ENCODE data around the gene DPP4. TPM values are rescaled to one million over a fixed set of nuclear protein-coding genes. Genes with fewer than 3 reads are reported as not detected.
A peak's percentile ranks its signal among the peaks of the same experiment; 100 is the strongest.

The DPP4 gene
- total and polyA plus RNA-seq, 4 donors: 7.2 to 51.6 (median 21.3) TPM

DNA sequence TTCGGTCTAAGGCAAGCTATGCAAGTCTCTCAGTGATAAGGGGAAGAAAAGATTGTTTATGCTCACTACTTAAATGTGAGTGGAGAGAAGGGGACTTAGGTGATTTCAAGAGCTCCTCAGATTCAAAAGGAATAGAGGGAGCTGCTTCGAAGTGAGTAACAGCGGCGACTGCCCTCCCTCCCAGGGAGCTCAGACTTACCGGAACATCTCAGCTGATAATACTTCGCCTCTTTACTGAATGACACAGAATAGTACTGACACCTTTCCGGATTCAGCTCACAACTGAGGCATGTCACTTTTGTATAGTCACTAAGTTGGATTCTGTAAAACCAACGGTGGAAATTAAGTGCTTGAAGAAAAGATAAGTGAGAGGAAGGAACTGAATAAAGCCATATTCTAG, 55.5 kb downstream of the DPP4 start:
- no peaks in the 10 kb centered on the region for H3K36me3 ChIP-seq (ENCODE audit: control insufficient read depth in 4 of 4, insufficient read depth in 4 of 4, low read length in 4 of 4)
- no peaks in the 10 kb centered on the region for H3K27me3 ChIP-seq (ENCODE audit: control insufficient read depth in 3 of 3, insufficient read depth in 3 of 3, low read length in 2 of 3)
- ATAC-seq (ENCODE audit: insufficient read depth, low FRiP score) (peak; percentile 65), DNase-seq (peak in 2 of 3 donors; percentile 21 to 60)
- TF ChIP-seq, protein P1, sequence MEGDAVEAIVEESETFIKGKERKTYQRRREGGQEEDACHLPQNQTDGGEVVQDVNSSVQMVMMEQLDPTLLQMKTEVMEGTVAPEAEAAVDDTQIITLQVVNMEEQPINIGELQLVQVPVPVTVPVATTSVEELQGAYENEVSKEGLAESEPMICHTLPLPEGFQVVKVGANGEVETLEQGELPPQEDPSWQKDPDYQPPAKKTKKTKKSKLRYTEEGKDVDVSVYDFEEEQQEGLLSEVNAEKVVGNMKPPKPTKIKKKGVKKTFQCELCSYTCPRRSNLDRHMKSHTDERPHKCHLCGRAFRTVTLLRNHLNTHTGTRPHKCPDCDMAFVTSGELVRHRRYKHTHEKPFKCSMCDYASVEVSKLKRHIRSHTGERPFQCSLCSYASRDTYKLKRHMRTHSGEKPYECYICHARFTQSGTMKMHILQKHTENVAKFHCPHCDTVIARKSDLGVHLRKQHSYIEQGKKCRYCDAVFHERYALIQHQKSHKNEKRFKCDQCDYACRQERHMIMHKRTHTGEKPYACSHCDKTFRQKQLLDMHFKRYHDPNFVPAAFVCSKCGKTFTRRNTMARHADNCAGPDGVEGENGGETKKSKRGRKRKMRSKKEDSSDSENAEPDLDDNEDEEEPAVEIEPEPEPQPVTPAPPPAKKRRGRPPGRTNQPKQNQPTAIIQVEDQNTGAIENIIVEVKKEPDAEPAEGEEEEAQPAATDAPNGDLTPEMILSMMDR (IDR thresholded peaks at IDR 0.05; ENCODE audit: control extremely low read depth, extremely low read depth): no peak
- no peak overlapping the region for H3K4me3 ChIP-seq
- H3K4me1 ChIP-seq (ENCODE audit: control insufficient read depth in 5 of 5, insufficient read depth in 5 of 5, low read length in 5 of 5): peaks cover 0 to 11% (median 0%) of the 10 kb centered on the region in 5 donors
- H3K9ac ChIP-seq (ENCODE audit: insufficient read depth in 1 of 2, low read length in 2 of 2): no peak overlapping the region
- no peak overlapping the region for H3K27ac ChIP-seq (ENCODE audit: low read depth in 1 of 2, low read length in 1 of 2)
- H3K9me3 ChIP-seq (ENCODE audit: control insufficient read depth in 4 of 4, insufficient read depth in 3 of 4, low read length in 3 of 4): no peaks in the 10 kb centered on the region
- WGBS, 2 donors: 59 to 82% methylated on average over 8 of the region's 8 CpGs

GRCh38 chr2:162017233-162017632, 56.8 kb downstream of the DPP4 start:
- TF ChIP-seq, protein P1 (IDR thresholded peaks at IDR 0.05; ENCODE audit: control extremely low read depth, extremely low read depth): no peak
- 94% methylated on average over 3 of the region's 3 CpGs for WGBS, 2 donors
- no peak for DNase-seq

DNA sequence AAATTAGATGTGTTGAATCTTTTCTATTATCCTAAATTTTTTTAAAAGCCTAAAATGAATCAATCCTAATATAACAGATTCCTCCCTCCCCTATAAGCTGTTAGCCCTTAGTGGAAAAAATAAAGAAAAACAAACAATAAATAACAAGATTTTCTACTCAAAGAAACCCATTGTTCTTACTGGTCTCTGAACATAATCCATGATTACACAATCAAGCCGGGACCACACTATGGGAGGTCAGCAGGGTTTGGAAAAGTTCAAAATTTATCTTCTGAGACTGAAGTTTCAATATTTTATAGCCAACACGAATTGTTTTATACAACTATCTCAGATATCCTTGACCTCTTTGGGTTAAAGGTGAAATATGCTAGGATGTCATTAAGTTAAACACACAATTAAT, 57.9 kb downstream of the DPP4 start:
- Histone ChIP-seq H3K27ac (ENCODE audit: low read depth in 1 of 2, low read length in 1 of 2) (no peak overlapping the region), H3K27me3 (ENCODE audit: control insufficient read depth in 3 of 3, insufficient read depth in 3 of 3, low read length in 2 of 3) (no peaks in the 10 kb centered on the region), H3K9ac (ENCODE audit: insufficient read depth in 1 of 2, low read length in 2 of 2) (no peak overlapping the region), H3K4me1 (ENCODE audit: control insufficient read depth in 5 of 5, insufficient read depth in 5 of 5, low read length in 5 of 5) (peaks cover 0 to 9% (median 0%) of the 10 kb centered on the region in 5 donors), H3K36me3 (ENCODE audit: control insufficient read depth in 4 of 4, insufficient read depth in 4 of 4, low read length in 4 of 4) (no peaks in the 10 kb centered on the region), H3K9me3 (ENCODE audit: control insufficient read depth in 4 of 4, insufficient read depth in 3 of 4, low read length in 3 of 4) (no peaks in the 10 kb centered on the region), H3K4me3 (no peak overlapping the region)
- TF ChIP-seq, protein P1 (IDR thresholded peaks at IDR 0.05; ENCODE audit: control extremely low read depth, extremely low read depth): no peak
- DNase-seq: no peak
- 80 to 86% methylated on average over 2 of the region's 2 CpGs for WGBS, 2 donors
- ATAC-seq (ENCODE audit: insufficient read depth, low FRiP score): no peak

More at GRCh38 chr2:162017233-162017632, 56.8 kb downstream of the DPP4 start:
- ATAC-seq (ENCODE audit: insufficient read depth, low FRiP score): no peak
- Histone ChIP-seq H3K9ac (ENCODE audit: insufficient read depth in 1 of 2, low read length in 2 of 2) (no peak overlapping the region), H3K27me3 (ENCODE audit: control insufficient read depth in 3 of 3, insufficient read depth in 3 of 3, low read length in 2 of 3) (no peaks in the 10 kb centered on the region), H3K27ac (ENCODE audit: low read depth in 1 of 2, low read length in 1 of 2) (no peak overlapping the region), H3K9me3 (ENCODE audit: control insufficient read depth in 4 of 4, insufficient read depth in 3 of 4, low read length in 3 of 4) (no peaks in the 10 kb centered on the region), H3K36me3 (ENCODE audit: control insufficient read depth in 4 of 4, insufficient read depth in 4 of 4, low read length in 4 of 4) (no peaks in the 10 kb centered on the region), H3K4me3 (no peak overlapping the region), H3K4me1 (ENCODE audit: control insufficient read depth in 5 of 5, insufficient read depth in 5 of 5, low read length in 5 of 5) (peaks cover 0 to 9% (median 0%) of the 10 kb centered on the region in 5 donors)

- ATAC-seq (ENCODE audit: insufficient read depth, low FRiP score) (no peak), DNase-seq (peak in 1 of 3 donors; percentile 21)
- H3K36me3 ChIP-seq (ENCODE audit: control insufficient read depth in 4 of 4, insufficient read depth in 4 of 4, low read length in 4 of 4): no peaks in the 10 kb centered on the region
- no peak overlapping the region for H3K4me3 ChIP-seq
- H3K27me3 ChIP-seq (ENCODE audit: control insufficient read depth in 3 of 3, insufficient read depth in 3 of 3, low read length in 2 of 3): no peaks in the 10 kb centered on the region
- 69 to 78% methylated on average over 6 of the region's 6 CpGs for WGBS, 2 donors
- no peak overlapping the region for H3K27ac ChIP-seq (ENCODE audit: low read depth in 1 of 2, low read length in 1 of 2)
- no peaks in the 10 kb centered on the region for H3K9me3 ChIP-seq (ENCODE audit: control insufficient read depth in 4 of 4, insufficient read depth in 3 of 4, low read length in 3 of 4)
- H3K9ac ChIP-seq (ENCODE audit: insufficient read depth in 1 of 2, low read length in 2 of 2): no peak overlapping the region
- TF ChIP-seq, protein P1 (IDR thresholded peaks at IDR 0.05; ENCODE audit: control extremely low read depth, extremely low read depth): no peak
- H3K4me1 ChIP-seq (ENCODE audit: control insufficient read depth in 5 of 5, insufficient read depth in 5 of 5, low read length in 5 of 5): peaks cover 0 to 9% (median 0%) of the 10 kb centered on the region in 5 donors
Measured at GRCh38 chr2:162014751-162015150, 59.3 kb downstream of the DPP4 start.

Measured in lung (tissue), 12 donors.